Measurements from ENCODE around the gene MAST4. TPM values are rescaled to one million over a fixed set of nuclear protein-coding genes. Genes with fewer than 3 reads are reported as not detected.

The MAST4 gene
- total and polyA plus RNA-seq, 2 of the 8 experiments (the other 6 are each of a cell fraction or from before 2014, with no cell fraction given), result 1.5 to 2.6 TPM

GRCh38 chr5:66585291-66585690, 10.9 kb upstream of the MAST4 start:
- H3K18ac ChIP-seq (ENCODE audit: extremely low read depth, low read length), result no peak overlapping the region
- H3K9me3 ChIP-seq (ENCODE audit: insufficient read depth in 2 of 2, low read depth in 1 of 2, low read length in 1 of 2), result no peaks in the 10 kb centered on the region
- H2BK120ac ChIP-seq (replicated peaks; ENCODE audit: low read depth, low read length), result no peak overlapping the region
- H3K4me2 ChIP-seq (ENCODE audit: insufficient read depth in 1 of 2, low read depth in 2 of 2, low read length in 2 of 2), result no peak overlapping the region
- H3K56ac ChIP-seq (replicated peaks; ENCODE audit: insufficient read length, low read depth, low read length), result no peak overlapping the region
- H4K91ac ChIP-seq (replicated peaks; ENCODE audit: insufficient read length, low read length), result no peak overlapping the region
- H3K79me1 ChIP-seq (ENCODE audit: low read depth, low read length), result no peaks in the 10 kb centered on the region
- CTCF ChIA-PET (ENCODE audit: partially characterized antibody), result interaction anchor here (1.1 to 1.4 kb wide), 2 partner anchors 159 to 279 kb away, joined by 3 to 4 read pairs; no protein-coding TSS in a partner anchor
- H2AK5ac ChIP-seq (ENCODE audit: low read depth, low read length), result no peak overlapping the region
- POLR2A ChIA-PET (ENCODE audit: partially characterized antibody), result no interaction called here
- FAIRE-seq, result no peak
- no peak overlapping the region for H2BK12ac ChIP-seq (ENCODE audit: low read depth, low read length)
- no peak overlapping the region for H3K27ac ChIP-seq (ENCODE audit: low read depth, low read length)
- no peaks in the 10 kb centered on the region for H3K79me2 ChIP-seq (ENCODE audit: control insufficient read depth in 1 of 2, insufficient read depth in 2 of 2, low read length in 2 of 2)
- no peak overlapping the region for H2AFZ ChIP-seq (ENCODE audit: low read length)
- H3K36me3 ChIP-seq (ENCODE audit: control insufficient read depth in 2 of 4, insufficient read depth in 4 of 4, low read length in 3 of 4), result no peaks in the 10 kb centered on the region
- no peak overlapping the region for H2BK15ac ChIP-seq (ENCODE audit: low read length)
- no peak overlapping the region for H3K23ac ChIP-seq (ENCODE audit: insufficient read length)
- no peak overlapping the region for H3K14ac ChIP-seq (ENCODE audit: insufficient read length)
- H3K4me1 ChIP-seq (replicated peaks in 1 of 4; ENCODE audit: control insufficient read depth in 3 of 4, insufficient read depth in 4 of 4, low read length in 3 of 4), result no peaks in the 10 kb centered on the region
- H4K5ac ChIP-seq (ENCODE audit: insufficient read length, low read depth, low read length), result no peak overlapping the region
- no peak overlapping the region for H2BK5ac ChIP-seq (ENCODE audit: low read depth, low read length)
- H3K27me3 ChIP-seq (replicated peaks in 1 of 4; ENCODE audit: control insufficient read depth in 3 of 4, extremely low read depth in 1 of 4, insufficient read depth in 3 of 4, low read length in 3 of 4), result no peaks in the 10 kb centered on the region
- no peak overlapping the region for H2BK20ac ChIP-seq (ENCODE audit: low read length)
- no peak overlapping the region for H3K4me3 ChIP-seq (ENCODE audit: extremely low read depth in 1 of 4, insufficient read depth in 2 of 4, low read depth in 3 of 4, low read length in 4 of 4)
- no peaks in the 10 kb centered on the region for H4K20me1 ChIP-seq (replicated peaks in 1 of 2; ENCODE audit: control insufficient read depth in 1 of 2, insufficient read depth in 2 of 2, low read length in 2 of 2)
- H4K8ac ChIP-seq (ENCODE audit: extremely low read depth, insufficient read depth, low read length), result no peak overlapping the region
- no peak overlapping the region for H3K4ac ChIP-seq (replicated peaks; ENCODE audit: insufficient read length, low read depth, low read length)
- no peaks in the 10 kb centered on the region; the same call in 1 of the 2 replicates for H3K23me2 ChIP-seq (ENCODE audit: low read depth, low read length)
- no peak overlapping the region for H3K9ac ChIP-seq (replicated peaks in 1 of 4; ENCODE audit: extremely low read depth in 1 of 4, low read depth in 3 of 4, low read length in 3 of 4)
- DNase-seq (ENCODE audit: low read depth in 1 of 2, low spot score in 2 of 2), result no peak
- TF ChIP-seq NANOG (IDR thresholded peaks at IDR 0.05; ENCODE audit: insufficient read depth, low read depth, low read length, poor library complexity, severe bottlenecking) (no peak), YY1 (IDR thresholded peaks at IDR 0.05; ENCODE audit: low read depth, low read length) (no peak), SP4 (IDR thresholded peaks at IDR 0.05; ENCODE audit: low read length) (no peak), ZNF274 (IDR thresholded peaks at IDR 0.05; ENCODE audit: borderline replicate concordance, extremely low read depth, low read length) (no peak), GTF2F1 (IDR thresholded peaks at IDR 0.05; ENCODE audit: borderline replicate concordance, low read depth, low read length) (no peak)
- TF ChIP-seq, protein P1, sequence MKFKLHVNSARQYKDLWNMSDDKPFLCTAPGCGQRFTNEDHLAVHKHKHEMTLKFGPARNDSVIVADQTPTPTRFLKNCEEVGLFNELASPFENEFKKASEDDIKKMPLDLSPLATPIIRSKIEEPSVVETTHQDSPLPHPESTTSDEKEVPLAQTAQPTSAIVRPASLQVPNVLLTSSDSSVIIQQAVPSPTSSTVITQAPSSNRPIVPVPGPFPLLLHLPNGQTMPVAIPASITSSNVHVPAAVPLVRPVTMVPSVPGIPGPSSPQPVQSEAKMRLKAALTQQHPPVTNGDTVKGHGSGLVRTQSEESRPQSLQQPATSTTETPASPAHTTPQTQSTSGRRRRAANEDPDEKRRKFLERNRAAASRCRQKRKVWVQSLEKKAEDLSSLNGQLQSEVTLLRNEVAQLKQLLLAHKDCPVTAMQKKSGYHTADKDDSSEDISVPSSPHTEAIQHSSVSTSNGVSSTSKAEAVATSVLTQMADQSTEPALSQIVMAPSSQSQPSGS (IDR thresholded peaks at IDR 0.05; ENCODE audit: low read length), result no peak

All from H1 (cell line).